Gastroesophageal sphincter (tissue), 3 donors: ENCODE measurements around the gene MEF2A.

Experiments used
- CTCF ChIP-seq, 4 experiments: fragments of 200-600 bp in 2 of 4; fragments of 450-650 bp in 2 of 4; sonication (generic) in 1 of 4; IDR thresholded peaks; one replicate each; pipeline ENCODE4 v1.5.1; 2017 to 2019; ENCODE audit warnings: antibody characterized with exemption in 4 of 4, mild to moderate bottlenecking in 2 of 4, moderate library complexity in 2 of 4
- EP300 ChIP-seq: sonication (generic); formaldehyde crosslinking; IDR thresholded peaks from one replicate; pipeline ENCODE4 v1.6.1; 2017; ENCODE audit warnings: antibody characterized with exemption, mild to moderate bottlenecking
- POLR2A ChIP-seq, 2 donors: fragments of 450-650 bp; IDR thresholded peaks; one replicate each; pipeline ENCODE4 v1.6.1; 2017; ENCODE audit warnings: antibody characterized with exemption in 2 of 2, mild to moderate bottlenecking in 2 of 2, moderate library complexity in 1 of 2
- POLR2AphosphoS5 ChIP-seq: sonication (generic); formaldehyde crosslinking; IDR thresholded peaks from one replicate; pipeline ENCODE4 v1.6.1; 2017; ENCODE audit warnings: antibody characterized with exemption

GRCh38 chr15:99749386-99749785 lies 183.6 kb downstream of the MEF2A start:
- no peak for TF ChIP-seq CTCF (IDR thresholded peaks at IDR 0.05)
- TF ChIP-seq POLR2AphosphoS5, result no peak
- no peak for TF ChIP-seq EP300
- no peak for TF ChIP-seq POLR2A (IDR thresholded peaks at IDR 0.05)
